Measurements from ENCODE around the gene CNTNAP5.

- TF ChIP-seq CEBPB (IDR thresholded peaks at IDR 0.05; ENCODE audit: low read depth, low read length) (no peak), RFX5 (IDR thresholded peaks at IDR 0.05; ENCODE audit: low read depth, low read length) (no peak), POLR2A (IDR thresholded peaks at IDR 0.05; ENCODE audit: low read depth, low read length) (no peak), USF2 (IDR thresholded peaks at IDR 0.05; ENCODE audit: low read depth, low read length) (no peak), SMC3 (IDR thresholded peaks at IDR 0.05; ENCODE audit: low read depth, low read length) (no peak), RAD21 (IDR thresholded peaks at IDR 0.05; ENCODE audit: low read length) (no peak), MAZ (IDR thresholded peaks at IDR 0.05; ENCODE audit: borderline replicate concordance, low read depth, low read length) (no peak)
- TF ChIP-seq, protein P1, sequence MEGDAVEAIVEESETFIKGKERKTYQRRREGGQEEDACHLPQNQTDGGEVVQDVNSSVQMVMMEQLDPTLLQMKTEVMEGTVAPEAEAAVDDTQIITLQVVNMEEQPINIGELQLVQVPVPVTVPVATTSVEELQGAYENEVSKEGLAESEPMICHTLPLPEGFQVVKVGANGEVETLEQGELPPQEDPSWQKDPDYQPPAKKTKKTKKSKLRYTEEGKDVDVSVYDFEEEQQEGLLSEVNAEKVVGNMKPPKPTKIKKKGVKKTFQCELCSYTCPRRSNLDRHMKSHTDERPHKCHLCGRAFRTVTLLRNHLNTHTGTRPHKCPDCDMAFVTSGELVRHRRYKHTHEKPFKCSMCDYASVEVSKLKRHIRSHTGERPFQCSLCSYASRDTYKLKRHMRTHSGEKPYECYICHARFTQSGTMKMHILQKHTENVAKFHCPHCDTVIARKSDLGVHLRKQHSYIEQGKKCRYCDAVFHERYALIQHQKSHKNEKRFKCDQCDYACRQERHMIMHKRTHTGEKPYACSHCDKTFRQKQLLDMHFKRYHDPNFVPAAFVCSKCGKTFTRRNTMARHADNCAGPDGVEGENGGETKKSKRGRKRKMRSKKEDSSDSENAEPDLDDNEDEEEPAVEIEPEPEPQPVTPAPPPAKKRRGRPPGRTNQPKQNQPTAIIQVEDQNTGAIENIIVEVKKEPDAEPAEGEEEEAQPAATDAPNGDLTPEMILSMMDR (conservative IDR thresholded peaks at IDR 0.05; ENCODE audit: low read depth, low read length), result no peak
Measured at GRCh38 chr2:124161542-124161941, 136.5 kb downstream of the CNTNAP5 start.

Measured in IMR-90 (cell line).